Measurements from ENCODE around the gene KCNK6.

KCNK6 gene

GRCh38 chr19:38294090-38294489 is 25.6 kb upstream of the KCNK6 start:
- no peak for DNase-seq (ENCODE audit: low spot score)
- TF ChIP-seq CTCF (IDR thresholded peaks at IDR 0.05; ENCODE audit: extremely low read depth, missing control alignments) = no peak

GRCh38 chr19:38298821-38299680 is 20.6 kb upstream of the KCNK6 start:
- TF ChIP-seq CTCF (IDR thresholded peaks at IDR 0.05; ENCODE audit: extremely low read depth, missing control alignments) = no peak
- no peak for DNase-seq (ENCODE audit: low spot score)

DNA sequence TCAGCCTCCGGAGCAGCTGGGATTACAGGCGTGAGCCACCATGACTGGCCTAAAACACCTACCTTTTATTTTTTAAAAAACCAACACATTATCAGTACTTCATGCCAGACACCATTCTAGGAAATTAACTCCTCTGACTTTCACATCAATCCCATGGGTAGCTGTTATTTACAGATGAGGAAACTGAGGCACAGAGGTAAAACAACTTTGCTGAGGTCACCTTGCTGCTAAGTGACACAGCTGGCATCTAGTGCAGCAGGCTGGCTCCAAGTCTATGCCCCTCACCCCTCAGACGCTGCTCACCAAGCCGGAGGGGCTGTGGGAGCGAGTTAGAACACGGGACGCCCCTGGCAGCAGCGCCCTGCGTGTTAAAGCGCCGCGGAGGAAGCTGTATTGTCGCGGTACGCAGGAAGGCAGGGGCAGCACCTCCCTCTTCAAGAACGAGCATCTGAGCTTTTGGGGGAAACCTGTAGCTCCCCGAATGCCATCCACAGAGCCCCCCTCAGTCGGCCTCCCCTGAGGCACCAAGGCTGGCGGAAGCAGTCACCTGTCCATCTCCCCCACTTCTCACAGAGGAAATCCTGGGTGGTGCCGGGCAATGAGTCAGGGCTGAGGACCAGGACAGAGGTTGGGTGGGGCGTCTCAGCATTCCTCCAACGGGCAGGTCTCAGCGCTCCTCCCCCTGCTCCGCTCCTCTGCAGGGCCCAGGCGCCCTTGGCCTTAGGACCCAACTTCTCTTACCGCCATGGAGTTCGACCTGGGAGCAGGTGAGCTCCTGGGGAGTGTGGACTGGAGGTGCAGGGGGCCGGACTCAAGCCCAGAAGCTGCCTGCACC is 15.9 kb upstream of the KCNK6 start, which contains the start of gene C19orf33:
Gene C19orf33, plus strand, starts transcription at position 735 of the 835 bp plus-strand sequence. Its CDS starts 11 bp downstream, at position 746.
- TF ChIP-seq CTCF (IDR thresholded peaks at IDR 0.05; ENCODE audit: extremely low read depth, missing control alignments) = no peak
- DNase-seq (ENCODE audit: low spot score) = no peak

GRCh38 chr19:38304352-38304865 is 15.2 kb upstream of the KCNK6 start:
- DNase-seq (ENCODE audit: low spot score) = no peak
- TF ChIP-seq CTCF (IDR thresholded peaks at IDR 0.05; ENCODE audit: extremely low read depth, missing control alignments) = no peak

- no peak for TF ChIP-seq CTCF (IDR thresholded peaks at IDR 0.05; ENCODE audit: extremely low read depth, missing control alignments)
- DNase-seq (ENCODE audit: low spot score) = no peak
These were observed 14.7 kb upstream of the KCNK6 start for GRCh38 chr19:38304866-38305429.

DNA sequence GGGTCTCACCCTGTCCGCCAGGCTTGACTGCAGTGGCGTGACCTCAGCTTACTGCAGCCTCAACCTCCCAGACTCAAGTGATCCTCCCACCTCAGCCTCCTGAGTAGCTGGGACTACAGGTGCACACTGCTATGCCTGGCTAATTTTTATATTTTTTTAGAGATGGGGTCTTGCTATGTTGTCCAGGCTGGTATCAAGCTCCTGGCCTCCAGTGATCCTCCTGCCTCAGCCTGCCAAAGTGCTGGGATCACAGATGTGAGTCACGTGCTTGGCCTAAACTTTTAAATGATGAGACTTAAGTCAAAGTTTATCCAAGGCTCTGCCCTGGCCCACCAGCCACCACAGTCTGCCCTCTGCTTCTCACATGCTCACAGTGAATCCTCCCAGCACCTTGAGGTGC is 13.4 kb upstream of the KCNK6 start:
- no peak for DNase-seq (ENCODE audit: low spot score)
- no peak for TF ChIP-seq CTCF (IDR thresholded peaks at IDR 0.05; ENCODE audit: extremely low read depth, missing control alignments)

Measured in GM20000 (cell line).